Measurements from ENCODE around the gene CIB1.

Gene CIB1

DNA sequence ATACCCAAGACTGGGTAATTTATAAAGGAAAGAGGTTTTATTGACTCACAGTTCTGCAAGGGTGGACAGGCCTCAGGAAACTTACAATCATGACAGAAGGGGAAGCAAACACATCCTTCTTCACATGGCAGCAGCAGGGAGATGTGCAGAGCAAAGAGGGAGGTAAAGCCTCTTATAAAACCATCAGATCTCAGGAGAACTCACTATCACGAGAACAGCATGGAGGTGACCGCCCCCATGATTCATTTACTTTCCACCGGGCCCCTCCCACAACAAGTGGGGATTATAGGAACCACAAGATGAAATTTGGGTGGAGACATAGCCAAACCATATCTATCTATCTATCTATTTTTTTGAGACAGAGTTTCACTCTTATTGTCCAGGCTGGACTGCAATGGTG, 5.6 kb upstream of the CIB1 start:
- DNase-seq = no peak

DNA sequence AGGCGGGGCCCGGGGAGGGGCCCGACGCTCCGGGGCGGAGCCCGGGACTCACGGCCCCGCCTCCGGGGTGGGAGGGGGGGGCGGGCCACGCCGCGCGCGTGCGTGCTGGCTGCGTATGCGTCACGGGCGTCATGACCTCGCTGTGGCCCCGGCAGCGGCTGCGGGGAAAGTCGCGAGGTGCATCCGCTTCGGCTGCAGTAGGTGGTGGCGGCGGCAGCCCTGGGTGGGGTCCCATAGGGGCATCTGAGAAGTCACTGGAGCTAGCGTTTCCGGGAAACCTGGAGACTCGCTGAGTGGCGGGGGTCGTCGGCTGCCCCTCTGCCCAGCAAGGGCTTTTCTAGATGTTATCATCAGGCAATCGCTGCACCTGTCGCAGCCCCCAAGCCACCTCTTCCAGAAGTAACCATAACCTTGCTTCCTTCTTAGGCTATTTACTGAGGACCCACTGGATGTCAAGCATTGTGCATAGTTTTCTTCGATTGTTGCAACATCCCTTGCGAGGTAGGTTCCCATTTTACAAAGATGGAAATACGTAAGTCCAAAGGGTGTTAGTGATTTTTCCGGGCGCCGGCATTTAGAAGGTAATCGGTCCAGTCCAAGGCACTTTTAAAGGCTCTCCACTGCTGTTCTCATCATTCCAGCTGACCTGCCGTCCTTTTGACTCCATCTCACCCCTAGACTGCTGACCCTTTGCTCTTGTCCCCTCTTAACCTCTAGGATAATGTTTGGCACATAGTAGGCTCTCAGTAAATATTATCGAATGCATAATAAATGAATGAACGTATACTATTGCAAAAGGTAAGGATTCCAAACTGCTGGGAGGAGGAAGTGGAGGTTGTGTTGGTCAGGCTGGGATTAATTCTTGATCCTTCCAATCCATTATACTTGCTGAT, 601 bp upstream of the CIB1 start, which contains the start of gene GDPGP1:
Gene GDPGP1, plus strand, starts transcription at position 114 of the 893 bp plus-strand sequence. CDS start 6,700 bp downstream, outside the sequence.
- no peak for DNase-seq

DNA sequence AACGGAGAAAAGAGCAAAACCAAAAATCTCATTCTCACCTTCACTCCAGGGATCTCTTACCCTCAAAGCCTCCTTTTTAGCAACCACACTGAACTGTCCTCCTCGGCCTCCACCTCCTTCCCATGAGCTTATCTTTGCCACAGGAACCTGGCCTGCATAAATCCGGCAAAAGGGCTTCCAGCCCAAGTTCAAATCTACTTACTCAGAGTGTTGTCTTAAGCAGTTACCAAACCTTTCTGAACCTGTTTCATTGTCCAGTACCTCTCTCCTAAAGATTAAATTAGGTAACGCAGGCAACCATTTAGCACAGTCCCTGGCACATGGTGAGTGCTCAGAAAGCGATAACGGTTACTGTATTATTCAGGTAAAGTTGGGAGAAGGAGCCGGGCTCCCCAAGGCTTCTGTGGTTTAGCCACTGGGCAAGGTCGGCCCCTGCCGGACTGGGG, 777 bp downstream of the CIB1 start:
- no peak for DNase-seq

DNA sequence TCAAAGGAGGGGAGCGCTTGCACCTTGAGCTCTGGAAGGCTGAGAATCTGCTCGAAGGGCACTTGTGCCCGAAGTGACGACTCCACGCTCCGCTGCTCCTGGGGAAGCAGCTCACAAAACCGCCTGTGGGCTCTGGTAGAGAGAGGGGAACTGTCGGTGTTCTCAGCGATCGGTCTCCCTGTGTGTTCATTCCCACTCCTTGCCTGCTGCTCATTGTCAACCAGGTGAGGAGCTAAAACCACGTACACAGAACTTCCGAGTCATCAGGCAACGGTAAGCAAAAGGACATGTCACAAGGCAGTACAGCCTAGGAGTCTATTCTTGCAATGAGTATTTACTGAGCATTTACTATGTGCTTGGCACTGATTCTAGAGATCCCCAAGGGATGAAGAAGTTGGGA, 1.5 kb downstream of the CIB1 start:
- peak; percentile 36 for DNase-seq

GRCh38 chr15:90231028-90232017, 2.4 kb downstream of the CIB1 start:
- DNase-seq = peak; percentile 85

GRCh38 chr15:90230610-90231009, 3.1 kb downstream of the CIB1 start:
- no peak for DNase-seq

GRCh38 chr15:90230071-90230494, 3.7 kb downstream of the CIB1 start:
- DNase-seq = no peak

DNA sequence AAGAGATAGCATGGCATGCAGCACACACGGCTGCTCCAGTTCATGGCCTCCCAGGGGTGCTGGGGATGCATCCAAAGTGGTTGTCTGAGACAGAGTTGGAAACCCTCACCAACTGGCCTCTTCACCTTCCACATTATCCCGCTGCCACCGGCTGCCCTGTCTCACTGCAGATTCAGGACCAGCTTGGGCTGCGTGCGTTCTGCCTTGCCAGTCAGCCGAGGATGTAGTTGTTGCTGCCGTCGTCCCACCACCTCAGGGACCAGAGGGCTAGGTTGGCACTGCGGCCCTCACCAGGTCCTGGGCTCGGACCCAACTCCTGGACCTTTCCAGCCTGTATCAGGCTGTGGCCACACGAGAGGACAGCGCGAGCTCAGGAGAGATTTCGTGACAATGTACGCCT, 4.8 kb downstream of the CIB1 start:
- no peak for DNase-seq

DNA sequence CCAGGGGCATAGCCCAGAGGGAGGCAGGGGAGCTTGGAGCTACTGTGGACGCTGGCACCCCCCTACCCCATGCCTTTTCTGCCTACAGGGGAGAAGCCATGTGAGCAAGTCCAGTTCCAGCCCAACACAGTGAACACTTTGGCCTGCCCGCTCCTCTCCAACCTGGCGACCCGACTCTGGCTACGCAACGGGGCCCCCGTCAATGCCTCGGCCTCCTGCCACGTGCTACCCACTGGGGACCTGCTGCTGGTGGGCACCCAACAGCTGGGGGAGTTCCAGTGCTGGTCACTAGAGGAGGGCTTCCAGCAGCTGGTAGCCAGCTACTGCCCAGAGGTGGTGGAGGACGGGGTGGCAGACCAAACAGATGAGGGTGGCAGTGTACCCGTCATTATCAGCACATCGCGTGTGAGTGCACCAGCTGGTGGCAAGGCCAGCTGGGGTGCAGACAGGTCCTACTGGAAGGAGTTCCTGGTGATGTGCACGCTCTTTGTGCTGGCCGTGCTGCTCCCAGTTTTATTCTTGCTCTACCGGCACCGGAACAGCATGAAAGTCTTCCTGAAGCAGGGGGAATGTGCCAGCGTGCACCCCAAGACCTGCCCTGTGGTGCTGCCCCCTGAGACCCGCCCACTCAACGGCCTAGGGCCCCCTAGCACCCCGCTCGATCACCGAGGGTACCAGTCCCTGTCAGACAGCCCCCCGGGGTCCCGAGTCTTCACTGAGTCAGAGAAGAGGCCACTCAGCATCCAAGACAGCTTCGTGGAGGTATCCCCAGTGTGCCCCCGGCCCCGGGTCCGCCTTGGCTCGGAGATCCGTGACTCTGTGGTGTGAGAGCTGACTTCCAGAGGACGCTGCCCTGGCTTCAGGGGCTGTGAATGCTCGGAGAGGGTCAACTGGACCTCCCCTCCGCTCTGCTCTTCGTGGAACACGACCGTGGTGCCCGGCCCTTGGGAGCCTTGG, 5.6 kb downstream of the CIB1 start:
- no peak for DNase-seq

DNA sequence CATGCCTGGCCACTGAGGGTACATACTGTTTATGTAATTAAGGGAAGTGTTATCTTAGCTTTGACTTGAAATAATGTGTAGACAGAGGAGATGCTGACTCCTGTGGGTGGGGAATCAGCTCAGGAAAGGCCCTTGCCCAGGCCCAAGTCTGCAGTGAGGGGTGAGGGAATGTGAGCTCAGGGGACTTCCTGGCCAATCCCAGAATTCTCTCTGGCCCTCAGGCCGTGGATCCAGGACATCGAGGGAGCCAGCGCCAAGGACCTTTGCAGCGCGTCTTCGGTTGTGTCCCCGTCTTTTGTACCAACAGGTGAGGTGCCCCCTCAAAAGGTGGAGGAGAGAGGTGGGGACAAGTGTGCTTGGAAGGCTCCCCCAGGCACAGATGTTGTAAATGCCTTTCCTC, 6.4 kb downstream of the CIB1 start:
- DNase-seq = no peak

GRCh38 chr15:90225504-90226234, 8.1 kb downstream of the CIB1 start:
- no peak for DNase-seq

DNA sequence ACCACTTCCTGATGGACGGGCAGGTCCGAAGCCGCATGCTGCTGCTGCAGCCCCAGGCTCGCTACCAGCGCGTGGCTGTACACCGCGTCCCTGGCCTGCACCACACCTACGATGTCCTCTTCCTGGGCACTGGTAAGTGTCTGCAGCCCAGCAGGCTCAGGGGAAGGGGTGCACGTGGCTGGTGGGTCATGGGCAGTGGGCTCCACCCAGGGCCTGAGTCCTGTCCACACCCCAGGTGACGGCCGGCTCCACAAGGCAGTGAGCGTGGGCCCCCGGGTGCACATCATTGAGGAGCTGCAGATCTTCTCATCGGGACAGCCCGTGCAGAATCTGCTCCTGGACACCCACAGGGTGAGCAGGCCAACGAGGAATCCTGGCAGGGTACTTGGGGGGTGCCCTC, 8.7 kb downstream of the CIB1 start:
- DNase-seq = no peak

- DNase-seq = no peak
These were observed 10.1 kb downstream of the CIB1 start for GRCh38 chr15:90223441-90224165.

DNA sequence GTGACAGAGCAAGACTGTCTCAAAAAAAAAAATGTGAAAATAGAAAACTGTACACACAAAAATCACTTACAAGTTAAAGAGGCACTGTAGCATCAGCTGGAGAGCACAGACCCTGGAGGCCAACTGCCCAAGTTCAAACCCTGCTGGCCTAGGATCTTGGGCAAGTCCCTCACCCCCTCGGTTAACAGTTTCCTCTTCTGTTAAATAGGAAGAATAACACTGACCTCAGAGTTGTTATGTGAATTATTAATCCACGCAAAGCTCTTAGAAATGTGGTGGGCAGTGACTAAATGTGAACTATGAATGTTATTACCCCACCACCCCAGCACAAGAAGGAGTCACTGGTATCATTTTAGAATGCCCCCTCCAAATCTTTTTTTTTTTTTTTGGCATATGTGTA, 11.2 kb downstream of the CIB1 start:
- no peak for DNase-seq

DNA sequence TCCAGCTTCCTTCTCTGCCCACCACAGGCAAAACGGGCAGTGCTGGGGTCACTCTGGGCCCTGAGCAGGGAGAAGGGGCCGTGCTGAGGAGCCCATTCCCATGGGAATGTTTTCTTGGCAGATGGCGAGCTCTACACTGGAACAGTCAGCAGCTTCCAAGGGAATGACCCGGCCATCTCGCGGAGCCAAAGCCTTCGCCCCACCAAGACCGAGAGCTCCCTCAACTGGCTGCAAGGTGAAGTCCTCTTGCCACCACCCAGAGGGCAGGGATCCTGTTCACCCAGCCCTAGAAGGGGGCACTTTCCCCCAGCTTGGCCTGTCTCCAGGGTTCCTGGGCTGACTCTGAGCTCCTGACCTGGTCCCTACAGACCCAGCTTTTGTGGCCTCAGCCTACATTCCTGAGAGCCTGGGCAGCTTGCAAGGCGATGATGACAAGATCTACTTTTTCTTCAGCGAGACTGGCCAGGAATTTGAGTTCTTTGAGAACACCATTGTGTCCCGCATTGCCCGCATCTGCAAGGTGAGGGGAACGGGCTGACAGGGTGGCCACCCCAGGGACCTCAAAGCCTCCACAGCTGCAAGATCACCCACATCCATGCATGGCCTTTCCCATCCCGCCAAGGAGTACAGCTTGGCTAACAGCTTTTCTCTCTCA, 12.4 kb downstream of the CIB1 start:
- DNase-seq = peak; percentile 51

GRCh38 chr15:90219421-90220141, 14.2 kb downstream of the CIB1 start:
- peak; percentile 55 for DNase-seq

GRCh38 chr15:90217671-90218394, 15.9 kb downstream of the CIB1 start:
- DNase-seq = no peak

- DNase-seq = no peak
These were observed 19.1 kb downstream of the CIB1 start for GRCh38 chr15:90214553-90215196.
